C4-2B (cell line): ENCODE results near the gene ELP5.
A peak's percentile ranks its signal among the peaks of the same experiment; 100 is the strongest.

Source experiments
- H3K27ac ChIP-seq: fragments of 450-650 bp; 2 replicates; pipeline ENCODE4 v1.5.1; 2017
- CTCF ChIP-seq: fragments of 450-650 bp; conservative IDR thresholded peaks from 2 replicates; pipeline ENCODE4 v1.5.1; 2017; ENCODE audit warnings: mild to moderate bottlenecking
- ZFX ChIP-seq: fragments of 450-650 bp; IDR thresholded peaks from 2 replicates; pipeline ENCODE4 v1.6.1; 2017

ELP5 gene

DNA sequence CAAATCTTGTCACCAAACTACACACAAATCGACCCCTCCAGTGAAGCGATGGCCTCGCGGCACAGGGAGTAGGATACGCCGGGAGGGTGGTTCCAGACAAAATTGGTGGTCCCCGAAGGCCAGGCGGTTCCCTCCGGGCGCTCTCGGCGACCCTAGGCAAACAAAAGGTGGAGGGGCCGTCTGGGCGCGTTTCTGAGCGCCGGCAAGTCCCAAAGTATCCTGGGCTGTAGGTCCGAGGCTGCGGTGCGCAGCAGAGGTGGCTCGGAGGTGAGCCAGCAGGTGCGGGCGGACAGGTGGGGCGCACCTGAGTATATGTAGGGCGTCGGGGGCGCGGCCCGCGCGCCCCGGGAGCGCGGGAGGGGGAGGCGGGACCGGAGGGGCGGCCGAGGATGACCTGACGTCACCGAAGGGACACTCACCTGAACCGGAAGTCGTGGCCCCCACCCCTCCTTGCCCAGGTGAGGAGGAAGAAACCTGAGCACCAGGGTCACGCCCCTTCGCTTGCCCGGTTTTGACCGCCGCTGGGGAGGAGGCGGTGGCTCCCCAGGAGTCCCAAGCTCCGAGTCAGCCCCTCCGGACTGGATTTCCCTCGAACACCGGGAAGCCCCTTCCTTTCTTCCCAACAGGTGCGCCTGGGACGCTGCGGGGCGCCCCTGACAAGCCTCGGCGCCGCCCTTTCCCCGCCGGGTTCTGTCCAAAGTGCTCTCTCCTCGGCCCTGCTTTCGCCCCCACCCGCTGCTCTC, 10.3 kb downstream of the ELP5 start, which contains the start of gene CLDN7:
Gene CLDN7 (minus strand): TSS at position 287 of the 743 bp plus-strand sequence. CDS start 435 bp downstream, outside the sequence.
- H3K27ac ChIP-seq = peak within 1 kb of the TSS; percentile 99
- no peak for TF ChIP-seq CTCF
- no peak for TF ChIP-seq ZFX

DNA sequence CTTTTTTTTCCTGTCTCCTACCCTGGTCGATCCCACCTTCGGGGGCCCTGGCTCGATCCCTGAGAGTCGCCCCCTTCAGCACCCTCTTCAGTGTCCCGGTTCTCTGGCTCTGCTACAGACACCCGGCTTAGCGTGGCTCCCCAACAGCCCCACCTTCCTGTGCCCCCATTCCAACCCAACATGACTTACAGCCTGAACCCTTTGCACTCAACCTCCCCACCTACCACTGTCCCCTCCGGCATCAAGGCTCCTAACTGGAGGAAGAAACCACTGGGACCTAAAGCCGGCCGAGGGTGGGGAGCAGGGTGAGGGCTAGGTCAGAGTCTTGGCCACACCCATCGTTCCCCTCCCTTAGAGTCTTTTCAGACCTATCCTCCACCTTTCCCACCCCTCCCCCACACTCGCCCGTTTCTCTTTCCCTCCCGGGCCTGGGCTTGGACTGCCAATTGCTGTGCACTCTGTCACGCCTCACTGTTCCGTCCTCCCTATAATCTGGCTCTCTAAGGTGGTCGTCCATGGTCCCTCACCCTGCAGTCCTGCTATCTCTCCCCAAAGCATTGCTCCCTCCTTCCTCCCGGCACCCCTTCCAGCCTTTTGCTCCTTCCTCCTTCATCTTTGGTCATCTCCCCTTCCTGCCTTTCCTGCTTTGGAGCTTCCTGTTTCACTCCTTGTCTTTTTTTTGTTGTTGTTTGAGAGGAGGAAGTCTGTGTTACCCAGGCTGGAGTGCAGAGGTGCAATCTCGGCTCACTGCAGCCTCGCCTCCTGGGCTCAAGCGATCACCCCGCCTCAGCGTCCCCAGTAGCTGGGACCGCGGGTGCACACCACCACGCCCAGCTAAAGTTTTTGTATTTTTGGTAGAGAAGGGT, 11.2 kb downstream of the ELP5 start:
- TF ChIP-seq CTCF (no peak), ZFX (no peak)
- peak overlapping the region; percentile 99 for H3K27ac ChIP-seq

GRCh38 chr17:7263801-7264078, 11.7 kb downstream of the ELP5 start:
- H3K27ac ChIP-seq = peak overlapping the region; percentile 99
- TF ChIP-seq ZFX (no peak), CTCF (no peak)

DNA sequence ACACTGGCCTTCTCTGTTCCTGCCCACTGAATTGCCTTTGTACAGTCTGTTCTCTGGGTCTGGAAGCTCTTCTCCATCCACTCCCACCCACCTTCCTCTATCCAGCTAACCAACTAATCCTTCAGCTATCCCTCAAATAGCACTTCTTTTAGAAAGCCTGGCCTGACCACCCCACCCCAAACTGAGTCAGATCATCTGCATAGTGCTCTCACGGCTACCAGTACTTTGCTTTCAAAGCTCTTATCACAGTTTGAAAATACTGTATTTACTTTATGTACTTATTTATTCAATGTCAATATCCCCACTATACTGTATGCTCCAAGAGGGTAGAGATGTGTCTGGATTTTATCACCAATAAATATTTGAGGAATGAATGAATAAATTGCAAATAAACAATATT, 14.8 kb downstream of the ELP5 start:
- no peak for TF ChIP-seq ZFX
- peak overlapping the region; percentile 16 for H3K27ac ChIP-seq

DNA sequence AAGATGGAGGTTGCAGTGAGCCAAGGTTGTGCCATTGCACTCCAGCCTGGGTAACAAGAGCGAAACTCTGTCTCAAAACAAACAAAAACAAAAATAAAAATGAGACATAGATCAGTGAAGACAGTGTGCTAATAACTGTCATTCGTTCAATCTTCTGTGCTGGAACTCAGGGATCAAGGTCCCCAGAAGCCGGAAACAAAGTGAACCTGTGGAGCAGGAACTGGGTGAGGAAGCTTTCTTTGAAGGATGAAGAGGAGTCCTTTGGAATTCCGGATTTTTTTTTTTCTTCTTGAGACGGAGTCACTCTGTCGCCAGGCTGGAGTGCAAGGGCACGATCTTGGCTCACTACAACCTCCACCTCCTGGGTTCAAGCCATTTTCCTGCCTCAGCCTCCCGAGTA, 27.4 kb downstream of the ELP5 start:
- no peak for TF ChIP-seq CTCF
- TF ChIP-seq ZFX = no peak

GRCh38 chr17:7280519-7281073, 28.6 kb downstream of the ELP5 start:
- peak overlapping the region; percentile 68 for H3K27ac ChIP-seq
- TF ChIP-seq ZFX (no peak), CTCF (peak; percentile 98)

More for the DNA sequence above, 27.4 kb downstream of the ELP5 start:
- H3K27ac ChIP-seq = peak overlapping the region; percentile 68

DNA sequence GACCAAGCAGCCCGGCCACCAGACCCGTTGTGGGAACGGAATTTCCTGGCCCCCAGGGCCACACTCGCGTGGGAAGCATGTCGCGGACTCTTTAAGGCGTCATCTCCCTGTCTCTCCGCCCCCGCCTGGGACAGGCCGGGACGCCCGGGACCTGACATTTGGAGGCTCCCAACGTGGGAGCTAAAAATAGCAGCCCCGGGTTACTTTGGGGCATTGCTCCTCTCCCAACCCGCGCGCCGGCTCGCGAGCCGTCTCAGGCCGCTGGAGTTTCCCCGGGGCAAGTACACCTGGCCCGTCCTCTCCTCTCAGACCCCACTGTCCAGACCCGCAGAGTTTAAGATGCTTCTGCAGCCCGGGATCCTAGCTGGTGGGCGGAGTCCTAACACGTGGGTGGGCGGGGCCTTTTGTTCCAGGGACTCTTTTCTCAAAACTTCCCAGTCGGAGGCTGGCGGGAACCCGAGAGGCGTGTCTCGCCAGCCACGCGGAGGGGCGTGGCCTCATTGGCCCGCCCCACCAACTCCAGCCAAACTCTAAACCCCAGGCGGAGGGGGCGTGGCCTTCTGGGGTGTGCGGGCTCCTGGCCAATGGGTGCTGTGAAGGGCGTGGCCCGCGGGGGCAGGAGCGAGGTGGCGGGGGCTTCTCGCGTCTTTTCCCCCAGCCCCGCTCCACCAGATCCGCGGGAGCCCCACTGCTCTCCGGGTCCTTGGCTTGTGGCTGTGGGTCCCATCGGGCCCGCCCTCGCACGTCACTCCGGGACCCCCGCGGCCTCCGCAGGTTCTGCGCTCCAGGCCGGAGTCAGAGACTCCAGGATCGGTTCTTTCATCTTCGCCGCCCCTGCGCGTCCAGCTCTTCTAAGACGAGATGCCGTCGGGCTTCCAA, 29.3 kb downstream of the ELP5 start, which contains the start of gene SLC2A4:
Gene SLC2A4 (plus strand): TSS at position 645 of the 879 bp plus-strand sequence. CDS start 217 bp downstream, at position 862.
- TF ChIP-seq ZFX = no peak
- no peak for TF ChIP-seq CTCF
- peak within 1 kb of the TSS; percentile 68 for H3K27ac ChIP-seq
